Islet precursor cell (in vitro differentiated cells): ENCODE results near the gene ZNF593OS.

Experiments
- DNase-seq: peaks from one replicate; pipeline ENCODE4 v3.0.0-alpha.2; 2018

The ZNF593OS gene

GRCh38 chr1:26171084-26172072 lies at the start of gene ZNF593OS:
Gene ZNF593OS (minus strand): TSS chr1:26171832. CDS start chr1:26171661, 171 bp downstream.
- no peak for DNase-seq

GRCh38 chr1:26221094-26221493 lies 49.5 kb upstream of the ZNF593OS start:
- DNase-seq, result no peak

- DNase-seq, result no peak
Measured at GRCh38 chr1:26220199-26220912, 48.7 kb upstream of the ZNF593OS start.

GRCh38 chr1:26218906-26219494 lies 47.4 kb upstream of the ZNF593OS start:
- no peak for DNase-seq

GRCh38 chr1:26215246-26215645 lies 43.6 kb upstream of the ZNF593OS start:
- DNase-seq, result no peak

- DNase-seq, result no peak
Measured at GRCh38 chr1:26213335-26213905, 41.8 kb upstream of the ZNF593OS start.

GRCh38 chr1:26212726-26213125 lies 41.1 kb upstream of the ZNF593OS start:
- DNase-seq, result no peak

- no peak for DNase-seq
Measured at GRCh38 chr1:26210147-26210870, 38.7 kb upstream of the ZNF593OS start.

- no peak for DNase-seq
Measured at GRCh38 chr1:26203642-26204318, 32.1 kb upstream of the ZNF593OS start.

GRCh38 chr1:26200413-26200812 lies 28.8 kb upstream of the ZNF593OS start:
- DNase-seq, result no peak

GRCh38 chr1:26197813-26198212 lies 26.2 kb upstream of the ZNF593OS start:
- DNase-seq, result no peak

- DNase-seq, result no peak
Measured at GRCh38 chr1:26197301-26197700, 25.7 kb upstream of the ZNF593OS start.

GRCh38 chr1:26195805-26196204 lies 24.2 kb upstream of the ZNF593OS start:
- no peak for DNase-seq

- no peak for DNase-seq
Measured at GRCh38 chr1:26191739-26192138, 20.1 kb upstream of the ZNF593OS start.

GRCh38 chr1:26190373-26190987 lies 18.8 kb upstream of the ZNF593OS start, which contains the start of gene CATSPER4:
Gene CATSPER4 (plus strand): TSS chr1:26190602. CDS start chr1:26190628, 26 bp downstream.
- DNase-seq, result peak; percentile 96

- no peak for DNase-seq
Measured at GRCh38 chr1:26189751-26190275, 18.2 kb upstream of the ZNF593OS start.

GRCh38 chr1:26189331-26189730 lies 17.7 kb upstream of the ZNF593OS start:
- no peak for DNase-seq

- peak; percentile 37 for DNase-seq
Measured at GRCh38 chr1:26188477-26188876, 16.8 kb upstream of the ZNF593OS start.

GRCh38 chr1:26187882-26188281 lies 16.2 kb upstream of the ZNF593OS start:
- DNase-seq, result no peak

- no peak for DNase-seq
Measured at GRCh38 chr1:26184883-26185282, 13.3 kb upstream of the ZNF593OS start.

- DNase-seq, result no peak
Measured at GRCh38 chr1:26184086-26184485, 12.5 kb upstream of the ZNF593OS start.
